PC-9 (cell line): Measurements from ENCODE around the gene SLITRK4.

Source experiments
- EZH2 ChIP-seq: fragments of 200-600 bp; sonication (generic); IDR thresholded peaks from 2 replicates; pipeline ENCODE4 v1.8.0; 2017; ENCODE audit warnings: antibody characterized with exemption, low read depth
- TF ChIP-seq, protein P1 (sequence below): fragments of 200-600 bp; sonication (generic); conservative IDR thresholded peaks from 2 replicates; pipeline ENCODE4 v1.6.1; 2017; ENCODE audit warnings: mixed run types, antibody characterized with exemption, mild to moderate bottlenecking, moderate library complexity

GRCh38 chrX:143621276-143621675 lies 14.6 kb downstream of the SLITRK4 start:
- TF ChIP-seq, protein P1, sequence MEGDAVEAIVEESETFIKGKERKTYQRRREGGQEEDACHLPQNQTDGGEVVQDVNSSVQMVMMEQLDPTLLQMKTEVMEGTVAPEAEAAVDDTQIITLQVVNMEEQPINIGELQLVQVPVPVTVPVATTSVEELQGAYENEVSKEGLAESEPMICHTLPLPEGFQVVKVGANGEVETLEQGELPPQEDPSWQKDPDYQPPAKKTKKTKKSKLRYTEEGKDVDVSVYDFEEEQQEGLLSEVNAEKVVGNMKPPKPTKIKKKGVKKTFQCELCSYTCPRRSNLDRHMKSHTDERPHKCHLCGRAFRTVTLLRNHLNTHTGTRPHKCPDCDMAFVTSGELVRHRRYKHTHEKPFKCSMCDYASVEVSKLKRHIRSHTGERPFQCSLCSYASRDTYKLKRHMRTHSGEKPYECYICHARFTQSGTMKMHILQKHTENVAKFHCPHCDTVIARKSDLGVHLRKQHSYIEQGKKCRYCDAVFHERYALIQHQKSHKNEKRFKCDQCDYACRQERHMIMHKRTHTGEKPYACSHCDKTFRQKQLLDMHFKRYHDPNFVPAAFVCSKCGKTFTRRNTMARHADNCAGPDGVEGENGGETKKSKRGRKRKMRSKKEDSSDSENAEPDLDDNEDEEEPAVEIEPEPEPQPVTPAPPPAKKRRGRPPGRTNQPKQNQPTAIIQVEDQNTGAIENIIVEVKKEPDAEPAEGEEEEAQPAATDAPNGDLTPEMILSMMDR, result no peak
- no peak for TF ChIP-seq EZH2
